Neural cell (in vitro differentiated cells): Measurements from ENCODE around the gene HDLBP. TPM values are rescaled to one million over a fixed set of nuclear protein-coding genes. Genes with fewer than 3 reads are reported as not detected.

Experiments
- H2AFZ ChIP-seq: fragments of 200-600, 300-800 bp; sonication (generic), shearing (Covaris generic); 2 replicates; pipeline ENCODE4 v1.6.0; 2014; ENCODE audit warnings: low read depth, mild to moderate bottlenecking, antibody characterized with exemption, low read length, moderate library complexity
- H3F3A ChIP-seq: fragments of 200-600 bp; shearing (Covaris generic); 2 replicates; pipeline ENCODE4 v1.6.1; 2016; ENCODE audit warnings: mild to moderate bottlenecking, moderate library complexity, mixed read lengths, antibody characterized with exemption, low read length; ENCODE audit not compliant: insufficient read depth, poor library complexity, severe bottlenecking
- H3K27ac ChIP-seq: fragments of 200-600, 300-800 bp; sonication (generic), shearing (Covaris generic); 2 replicates; pipeline ENCODE4 v1.5.1; 2014; ENCODE audit warnings: mild to moderate bottlenecking, low read length, moderate library complexity
- H3K27me3 ChIP-seq: fragments of 300-800, 200-600 bp; sonication (generic), shearing (Covaris generic); 2 replicates; pipeline ENCODE4 v1.6.0; 2014; ENCODE audit warnings: mild to moderate bottlenecking, low read depth, low read length, moderate library complexity; ENCODE audit not compliant: insufficient read depth
- H3K36me3 ChIP-seq: fragments of 300-800, 200-600 bp; sonication (generic), shearing (Covaris generic); 2 replicates; pipeline ENCODE4 v1.5.1; 2014; ENCODE audit warnings: mild to moderate bottlenecking, antibody characterized with exemption, low read length, moderate library complexity; ENCODE audit not compliant: insufficient read depth
- H3K4me2 ChIP-seq: fragments of 300-800, 200-600 bp; sonication (generic), shearing (Covaris generic); 2 replicates; pipeline ENCODE4 v1.6.0; 2014; ENCODE audit warnings: mild to moderate bottlenecking, low read length
- H3K4me3 ChIP-seq: fragments of 300-800, 200-600 bp; sonication (generic), shearing (Covaris generic); 2 replicates; pipeline ENCODE4 v1.5.1; 2014; ENCODE audit warnings: mild to moderate bottlenecking, low read length, moderate library complexity
- H3K79me2 ChIP-seq: fragments of 200-600 bp; shearing (Covaris generic); replicated peaks from 2 replicates; pipeline ENCODE4 v1.6.0; 2014; ENCODE audit warnings: mild to moderate bottlenecking, low read length, moderate library complexity; ENCODE audit not compliant: insufficient read depth
- H3K9ac ChIP-seq: fragments of 300-800, 200-600 bp; sonication (generic), shearing (Covaris generic); 2 replicates; pipeline ENCODE4 v1.6.1; 2016; ENCODE audit warnings: mild to moderate bottlenecking, low read length, mixed read lengths
- H3K9me2 ChIP-seq: fragments of 200-600 bp; shearing (Covaris generic); 2 replicates; pipeline ENCODE4 v1.6.1; 2016; ENCODE audit warnings: mild to moderate bottlenecking, low read length, mixed read lengths; ENCODE audit not compliant: insufficient read depth
- H3K9me3 ChIP-seq: fragments of 200-600, 300-800 bp; sonication (generic), shearing (Covaris generic); 2 replicates; pipeline ENCODE4 v1.6.1; 2016; ENCODE audit warnings: mild to moderate bottlenecking, mixed run types, low read length, moderate library complexity, mixed read lengths
- H4K20me1 ChIP-seq: fragments of 200-600 bp; shearing (Covaris generic); 2 replicates; pipeline ENCODE4 v1.6.1; 2016; ENCODE audit warnings: mild to moderate bottlenecking, mixed run types; ENCODE audit not compliant: insufficient read depth
- EP300 ChIP-seq: fragments of 450-650 bp; conservative IDR thresholded peaks from 2 replicates; pipeline ENCODE4 v1.6.1; 2014; ENCODE audit warnings: antibody characterized with exemption, mild to moderate bottlenecking, moderate library complexity; ENCODE audit not compliant: poor library complexity, severe bottlenecking
- EZH2 ChIP-seq: fragments of 200-600, 300-800 bp; shearing (Covaris generic), sonication (generic); IDR thresholded peaks from 2 replicates; pipeline ENCODE4 v1.6.1; 2014; ENCODE audit warnings: antibody characterized with exemption, low read length, borderline replicate concordance, mild to moderate bottlenecking; ENCODE audit not compliant: insufficient read depth, poor library complexity, severe bottlenecking
- MXI1 ChIP-seq: fragments of 450-650 bp; conservative IDR thresholded peaks from 2 replicates; pipeline ENCODE4 v1.6.1; 2014; ENCODE audit warnings: antibody characterized with exemption, mild to moderate bottlenecking; ENCODE audit not compliant: poor library complexity, severe bottlenecking
- POLR2AphosphoS5 ChIP-seq: IDR thresholded peaks from 2 replicates; pipeline ENCODE4 v1.6.1; 2012
- RAD21 ChIP-seq: fragments of 450-650 bp; conservative IDR thresholded peaks from 2 replicates; pipeline ENCODE4 v1.6.1; 2014; ENCODE audit warnings: antibody characterized with exemption, mild to moderate bottlenecking, moderate library complexity
- SMC3 ChIP-seq: fragments of 450-650 bp; conservative IDR thresholded peaks from 2 replicates; pipeline ENCODE4 v1.6.1; 2014; ENCODE audit warnings: antibody characterized with exemption, mild to moderate bottlenecking, moderate library complexity; ENCODE audit not compliant: poor library complexity
- TAF1 ChIP-seq: IDR thresholded peaks from 2 replicates; pipeline ENCODE4 v1.6.1; 2012; ENCODE audit warnings: low read depth
- polyA plus RNA-seq: library from polyadenylated mRNA; depleted of rRNA; stranded (reverse); fragments of >200 nt; gene quantifications from 2 replicates; pipeline ENCODE4 v1.2.3, GENCODE V29; 2014
- TF ChIP-seq, protein P1 (sequence below): fragments of 450-650 bp; IDR thresholded peaks from 2 replicates; pipeline ENCODE4 v1.5.1; 2014; ENCODE audit warnings: antibody characterized with exemption, mild to moderate bottlenecking, moderate library complexity; ENCODE audit not compliant: poor library complexity, severe bottlenecking
- TF ChIP-seq, protein P2 (sequence below): IDR thresholded peaks from 2 replicates; pipeline ENCODE4 v1.6.1; 2012; ENCODE audit warnings: borderline replicate concordance

The HDLBP gene
- polyA plus RNA-seq, 1 donor from 2014 or later = 61.9 TPM

DNA sequence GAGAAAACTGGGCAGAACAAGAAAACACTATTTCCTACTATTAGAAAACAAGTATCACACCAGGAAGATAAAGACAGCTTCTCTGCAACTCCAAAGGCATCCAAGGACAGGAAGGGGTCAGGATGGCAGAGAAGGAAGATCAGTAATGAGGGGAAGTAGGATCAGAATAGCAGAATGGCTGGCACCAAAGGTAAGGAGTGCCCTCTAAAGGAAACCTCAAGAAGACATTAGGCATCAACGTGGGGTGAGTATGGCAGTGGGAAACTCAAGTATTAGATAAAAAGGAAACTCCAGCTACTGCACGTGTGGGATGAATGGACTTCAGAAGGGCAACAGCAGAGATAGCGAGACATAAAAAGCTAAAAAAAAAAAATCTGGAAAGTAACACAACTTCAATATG is 25.9 kb downstream of the HDLBP start:
- no peak overlapping the region for H3K4me2 ChIP-seq
- TF ChIP-seq RAD21 = no peak
- TF ChIP-seq SMC3 = no peak
- no peak for TF ChIP-seq EZH2
- no peak for TF ChIP-seq TAF1
- TF ChIP-seq POLR2AphosphoS5 = no peak
- no peak for TF ChIP-seq MXI1
- TF ChIP-seq, protein P1, sequence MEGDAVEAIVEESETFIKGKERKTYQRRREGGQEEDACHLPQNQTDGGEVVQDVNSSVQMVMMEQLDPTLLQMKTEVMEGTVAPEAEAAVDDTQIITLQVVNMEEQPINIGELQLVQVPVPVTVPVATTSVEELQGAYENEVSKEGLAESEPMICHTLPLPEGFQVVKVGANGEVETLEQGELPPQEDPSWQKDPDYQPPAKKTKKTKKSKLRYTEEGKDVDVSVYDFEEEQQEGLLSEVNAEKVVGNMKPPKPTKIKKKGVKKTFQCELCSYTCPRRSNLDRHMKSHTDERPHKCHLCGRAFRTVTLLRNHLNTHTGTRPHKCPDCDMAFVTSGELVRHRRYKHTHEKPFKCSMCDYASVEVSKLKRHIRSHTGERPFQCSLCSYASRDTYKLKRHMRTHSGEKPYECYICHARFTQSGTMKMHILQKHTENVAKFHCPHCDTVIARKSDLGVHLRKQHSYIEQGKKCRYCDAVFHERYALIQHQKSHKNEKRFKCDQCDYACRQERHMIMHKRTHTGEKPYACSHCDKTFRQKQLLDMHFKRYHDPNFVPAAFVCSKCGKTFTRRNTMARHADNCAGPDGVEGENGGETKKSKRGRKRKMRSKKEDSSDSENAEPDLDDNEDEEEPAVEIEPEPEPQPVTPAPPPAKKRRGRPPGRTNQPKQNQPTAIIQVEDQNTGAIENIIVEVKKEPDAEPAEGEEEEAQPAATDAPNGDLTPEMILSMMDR = no peak
- no peak for TF ChIP-seq EP300
- no peak overlapping the region for H3K27ac ChIP-seq
- H2AFZ ChIP-seq = no peak overlapping the region
- no peak overlapping the region for H3K4me3 ChIP-seq
- no peaks in the 10 kb centered on the region for H3K36me3 ChIP-seq
- no peak overlapping the region for H3K9ac ChIP-seq
- H3K9me3 ChIP-seq = no peaks in the 10 kb centered on the region
- no peaks in the 10 kb centered on the region for H3F3A ChIP-seq
- no peaks in the 10 kb centered on the region for H3K9me2 ChIP-seq
- H3K27me3 ChIP-seq = no peaks in the 10 kb centered on the region
- no peaks in the 10 kb centered on the region for H4K20me1 ChIP-seq
- peaks cover 5% of the 10 kb centered on the region for H3K79me2 ChIP-seq

DNA sequence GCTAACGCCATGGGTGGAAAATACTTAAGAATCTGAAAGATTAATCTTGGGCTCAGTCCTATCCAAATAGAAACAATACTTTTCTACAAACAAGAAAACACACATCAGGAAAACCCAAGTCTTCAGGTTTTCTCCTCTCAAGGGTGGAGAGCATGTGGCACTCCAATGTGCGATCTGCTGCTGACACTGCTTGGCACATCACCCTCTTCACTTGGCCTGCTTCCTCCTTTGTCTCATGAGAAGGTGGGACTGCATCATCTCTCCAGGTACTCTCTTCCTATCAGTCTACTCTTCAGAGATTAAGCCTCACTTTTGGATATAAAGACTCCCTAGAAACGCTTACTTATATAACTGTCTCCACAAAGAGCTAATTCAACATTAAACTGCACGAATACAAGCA is 26.4 kb downstream of the HDLBP start:
- no peak overlapping the region for H3K9ac ChIP-seq
- no peaks in the 10 kb centered on the region for H3F3A ChIP-seq
- no peaks in the 10 kb centered on the region for H3K9me2 ChIP-seq
- H3K79me2 ChIP-seq = peaks cover 5% of the 10 kb centered on the region
- TF ChIP-seq SMC3 (no peak), EZH2 (no peak), TAF1 (no peak), POLR2AphosphoS5 (no peak)
- TF ChIP-seq, protein P1 = no peak
- H2AFZ ChIP-seq = no peak overlapping the region
- H3K4me2 ChIP-seq = no peak overlapping the region
- H3K9me3 ChIP-seq = no peaks in the 10 kb centered on the region
- no peaks in the 10 kb centered on the region for H3K36me3 ChIP-seq
- no peak overlapping the region for H3K27ac ChIP-seq
- no peaks in the 10 kb centered on the region for H3K27me3 ChIP-seq
- H4K20me1 ChIP-seq = no peaks in the 10 kb centered on the region
- H3K4me3 ChIP-seq = no peak overlapping the region

DNA sequence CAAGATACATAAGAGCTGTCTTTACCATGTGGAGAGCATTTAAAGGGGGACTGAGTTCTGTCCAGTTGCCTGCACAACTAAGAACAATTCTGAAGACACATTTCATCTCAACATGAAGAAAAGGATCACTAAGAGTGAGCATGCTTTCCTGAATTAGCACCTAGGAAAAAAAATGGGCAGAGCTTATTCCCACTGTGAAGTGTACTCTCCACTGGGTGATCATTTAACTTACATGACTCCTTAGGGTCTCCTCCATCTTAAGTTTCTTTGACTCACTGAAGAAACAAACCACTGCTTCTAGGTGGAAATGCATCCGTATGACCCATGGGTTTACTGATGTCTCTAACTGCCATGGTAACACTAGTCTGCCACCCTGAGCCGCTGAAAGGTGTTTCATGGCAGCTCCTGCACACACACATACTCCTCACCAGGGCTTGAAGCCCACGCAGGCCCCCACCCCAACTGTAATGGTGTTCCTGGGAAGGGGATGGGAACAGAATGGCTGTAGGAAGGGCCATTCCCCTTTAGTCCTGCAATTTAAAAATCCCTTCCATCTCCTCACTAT is 27.1 kb downstream of the HDLBP start:
- Histone ChIP-seq H3K27me3 (no peaks in the 10 kb centered on the region), H2AFZ (no peak overlapping the region), H3F3A (no peaks in the 10 kb centered on the region), H3K9me2 (no peaks in the 10 kb centered on the region), H3K27ac (no peak overlapping the region), H3K9ac (no peak overlapping the region), H3K9me3 (no peaks in the 10 kb centered on the region), H3K4me2 (no peak overlapping the region), H3K36me3 (no peaks in the 10 kb centered on the region), H3K4me3 (no peak overlapping the region), H3K79me2 (peaks cover 5% of the 10 kb centered on the region), H4K20me1 (no peaks in the 10 kb centered on the region)
- TF ChIP-seq, protein P1 = no peak
- TF ChIP-seq EZH2 = no peak
- TF ChIP-seq SMC3 = no peak
- no peak for TF ChIP-seq RAD21
- no peak for TF ChIP-seq TAF1
- TF ChIP-seq, protein P2, sequence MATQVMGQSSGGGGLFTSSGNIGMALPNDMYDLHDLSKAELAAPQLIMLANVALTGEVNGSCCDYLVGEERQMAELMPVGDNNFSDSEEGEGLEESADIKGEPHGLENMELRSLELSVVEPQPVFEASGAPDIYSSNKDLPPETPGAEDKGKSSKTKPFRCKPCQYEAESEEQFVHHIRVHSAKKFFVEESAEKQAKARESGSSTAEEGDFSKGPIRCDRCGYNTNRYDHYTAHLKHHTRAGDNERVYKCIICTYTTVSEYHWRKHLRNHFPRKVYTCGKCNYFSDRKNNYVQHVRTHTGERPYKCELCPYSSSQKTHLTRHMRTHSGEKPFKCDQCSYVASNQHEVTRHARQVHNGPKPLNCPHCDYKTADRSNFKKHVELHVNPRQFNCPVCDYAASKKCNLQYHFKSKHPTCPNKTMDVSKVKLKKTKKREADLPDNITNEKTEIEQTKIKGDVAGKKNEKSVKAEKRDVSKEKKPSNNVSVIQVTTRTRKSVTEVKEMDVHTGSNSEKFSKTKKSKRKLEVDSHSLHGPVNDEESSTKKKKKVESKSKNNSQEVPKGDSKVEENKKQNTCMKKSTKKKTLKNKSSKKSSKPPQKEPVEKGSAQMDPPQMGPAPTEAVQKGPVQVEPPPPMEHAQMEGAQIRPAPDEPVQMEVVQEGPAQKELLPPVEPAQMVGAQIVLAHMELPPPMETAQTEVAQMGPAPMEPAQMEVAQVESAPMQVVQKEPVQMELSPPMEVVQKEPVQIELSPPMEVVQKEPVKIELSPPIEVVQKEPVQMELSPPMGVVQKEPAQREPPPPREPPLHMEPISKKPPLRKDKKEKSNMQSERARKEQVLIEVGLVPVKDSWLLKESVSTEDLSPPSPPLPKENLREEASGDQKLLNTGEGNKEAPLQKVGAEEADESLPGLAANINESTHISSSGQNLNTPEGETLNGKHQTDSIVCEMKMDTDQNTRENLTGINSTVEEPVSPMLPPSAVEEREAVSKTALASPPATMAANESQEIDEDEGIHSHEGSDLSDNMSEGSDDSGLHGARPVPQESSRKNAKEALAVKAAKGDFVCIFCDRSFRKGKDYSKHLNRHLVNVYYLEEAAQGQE = no peak
